ENCODE measurements around the gene AAK1.
"Not testable (repeated sequence)": the region's sequence is repeated elsewhere in the genome, so short reads cannot be mapped to it uniquely, and the experiment has no call there.

Gene AAK1

DNA sequence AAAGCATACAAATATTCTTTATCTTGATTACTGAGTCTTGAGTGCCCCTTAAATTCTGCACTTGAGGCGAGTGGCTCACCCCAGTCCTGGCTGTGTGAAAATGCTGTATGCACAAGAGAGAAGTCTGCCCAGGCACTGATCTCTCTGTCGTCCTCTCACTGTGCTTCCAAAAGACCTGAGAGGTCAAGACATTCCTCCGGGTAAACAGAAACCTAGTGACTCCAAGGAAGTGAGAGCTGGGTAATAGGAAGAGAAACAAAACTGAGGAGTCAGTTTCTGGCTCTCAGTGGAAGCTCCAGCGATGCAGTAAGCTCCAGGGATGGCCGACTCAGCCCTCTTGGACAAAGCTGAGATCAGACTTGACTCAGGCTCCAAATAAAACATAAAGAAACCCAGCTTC lies 70.9 kb downstream of the AAK1 start:
- DNase-seq (ENCODE audit: low read depth, low spot score), result no peak

DNA sequence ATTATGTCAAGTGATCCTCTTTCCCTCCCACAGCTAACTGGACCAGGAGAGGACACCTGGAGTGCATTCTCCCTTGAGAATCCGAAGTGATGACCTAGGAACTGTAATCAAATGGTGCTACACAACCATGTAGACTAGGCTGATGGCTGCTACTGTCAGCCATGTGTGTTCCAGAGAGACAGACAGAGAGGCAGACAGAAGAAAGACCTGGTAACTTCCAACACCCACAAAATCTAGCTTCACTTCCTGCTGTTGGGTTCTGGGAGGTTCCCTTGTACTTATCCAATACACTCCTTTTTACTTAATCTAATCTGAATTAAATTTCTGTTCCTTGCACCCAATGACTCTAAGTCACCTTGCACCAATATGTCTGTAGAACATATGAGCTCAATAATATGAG lies 72.3 kb downstream of the AAK1 start:
- DNase-seq (ENCODE audit: low read depth, low spot score), result no peak

- DNase-seq (ENCODE audit: low read depth, low spot score), result no peak
Measured at GRCh38 chr2:69570474-69570873, 73.1 kb downstream of the AAK1 start.

- no peak for DNase-seq (ENCODE audit: low read depth, low spot score)
Measured at GRCh38 chr2:69567909-69568300, 75.6 kb downstream of the AAK1 start.

DNA sequence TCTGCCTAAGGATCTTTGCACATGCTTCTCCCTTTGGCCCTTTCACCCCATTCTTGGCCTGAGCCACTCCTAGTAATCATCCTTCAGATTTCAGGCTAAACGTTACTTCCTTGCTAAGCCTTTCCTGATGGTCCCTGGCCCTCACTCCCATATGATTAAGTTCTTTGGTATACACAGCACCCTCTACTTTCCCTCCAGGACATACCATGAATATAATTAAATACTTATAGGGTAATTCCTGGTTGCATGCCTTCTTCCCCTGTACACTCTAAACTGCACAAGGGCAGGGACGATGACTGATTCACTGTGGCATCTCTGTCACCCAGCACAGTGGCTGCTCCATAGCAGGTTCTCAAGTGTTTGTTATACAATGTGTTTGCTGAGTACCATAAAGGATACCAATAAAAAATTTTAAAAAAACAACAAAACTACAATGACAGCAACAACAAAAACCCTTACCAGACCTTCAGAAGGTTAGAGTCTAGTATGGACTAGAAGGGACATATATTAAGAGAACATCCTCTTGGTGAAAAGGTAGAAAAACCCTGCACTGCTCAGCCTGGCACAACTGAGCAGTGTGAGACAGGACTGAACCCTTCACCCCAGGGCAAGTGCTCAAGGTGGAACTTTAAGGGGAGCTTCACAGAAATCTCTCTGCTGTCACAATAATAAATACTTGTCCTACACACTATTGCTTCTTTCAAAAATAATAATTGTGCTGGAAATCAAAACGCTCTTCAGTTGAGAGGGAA lies 76.2 kb downstream of the AAK1 start:
- DNase-seq (ENCODE audit: low read depth, low spot score), result no peak

DNA sequence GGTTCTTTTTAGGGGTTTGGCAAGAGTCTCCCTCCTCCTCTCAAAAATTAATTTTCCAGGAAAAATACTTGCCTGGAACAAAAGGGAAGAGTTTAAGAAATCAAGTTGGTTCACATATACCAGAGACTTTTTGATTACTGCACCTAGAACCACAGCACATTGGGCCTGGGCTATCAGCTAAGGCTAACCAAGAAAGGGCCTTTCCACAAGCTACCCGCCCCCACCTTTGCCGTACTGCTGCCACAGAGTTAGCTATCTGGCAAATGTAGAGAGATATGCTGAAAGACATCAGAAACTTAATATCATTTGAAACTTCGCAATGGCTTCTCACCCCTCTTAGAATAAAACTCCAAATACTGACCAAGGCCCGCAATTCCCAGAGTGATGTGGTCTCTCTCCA lies 76.9 kb downstream of the AAK1 start:
- no peak for DNase-seq (ENCODE audit: low read depth, low spot score)

GRCh38 chr2:69565431-69565839 lies 78.1 kb downstream of the AAK1 start:
- DNase-seq (ENCODE audit: low read depth, low spot score), result no peak

GRCh38 chr2:69564604-69565003 lies 78.9 kb downstream of the AAK1 start:
- DNase-seq (ENCODE audit: low read depth, low spot score), result no peak

DNA sequence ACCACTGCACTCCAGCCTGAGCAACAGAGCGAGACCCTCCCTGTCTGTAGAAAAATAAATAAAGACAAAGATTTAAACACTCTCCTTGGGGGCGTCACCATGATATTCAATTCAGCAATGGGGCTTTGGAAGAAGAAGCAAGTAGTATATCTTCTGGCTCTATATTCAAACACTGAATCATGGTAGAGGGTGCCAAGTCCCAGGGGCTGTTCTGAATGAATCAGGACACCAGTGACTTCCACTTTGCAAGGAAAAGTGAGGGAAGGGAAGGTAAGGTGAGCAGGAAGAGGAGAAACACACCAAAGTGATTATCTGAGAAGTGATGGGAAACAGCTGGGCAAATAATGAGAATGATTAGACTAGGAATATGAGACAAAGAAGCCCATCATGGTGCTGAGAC lies 80.5 kb downstream of the AAK1 start:
- no peak for DNase-seq (ENCODE audit: low read depth, low spot score)

- no peak for DNase-seq (ENCODE audit: low read depth, low spot score)
Measured at GRCh38 chr2:69561101-69561500, 82.4 kb downstream of the AAK1 start.

DNA sequence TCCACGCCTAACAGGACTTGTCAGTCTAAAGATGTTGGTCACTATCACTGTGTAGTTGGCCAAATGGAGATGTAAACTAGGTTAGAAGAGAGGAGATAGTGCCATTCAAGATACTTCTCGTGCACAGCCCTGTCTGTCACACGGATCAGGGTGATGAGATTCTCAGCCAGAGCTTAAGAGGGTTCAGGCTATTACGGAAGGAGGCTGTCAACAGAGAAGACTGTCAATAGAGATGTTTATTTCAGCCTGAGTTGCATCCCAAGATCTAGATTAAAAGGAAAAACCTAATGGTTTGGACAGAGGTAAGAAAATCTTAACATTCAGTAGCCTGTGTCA lies 83.4 kb downstream of the AAK1 start:
- DNase-seq (ENCODE audit: low read depth, low spot score), result no peak

GRCh38 chr2:69559442-69560146 lies 83.9 kb downstream of the AAK1 start:
- no peak for DNase-seq (ENCODE audit: low read depth, low spot score)

GRCh38 chr2:69556008-69556407 lies 87.5 kb downstream of the AAK1 start:
- no peak for DNase-seq (ENCODE audit: low read depth, low spot score)

GRCh38 chr2:69554981-69555380 lies 88.6 kb downstream of the AAK1 start:
- DNase-seq (ENCODE audit: low read depth, low spot score), result no peak

DNA sequence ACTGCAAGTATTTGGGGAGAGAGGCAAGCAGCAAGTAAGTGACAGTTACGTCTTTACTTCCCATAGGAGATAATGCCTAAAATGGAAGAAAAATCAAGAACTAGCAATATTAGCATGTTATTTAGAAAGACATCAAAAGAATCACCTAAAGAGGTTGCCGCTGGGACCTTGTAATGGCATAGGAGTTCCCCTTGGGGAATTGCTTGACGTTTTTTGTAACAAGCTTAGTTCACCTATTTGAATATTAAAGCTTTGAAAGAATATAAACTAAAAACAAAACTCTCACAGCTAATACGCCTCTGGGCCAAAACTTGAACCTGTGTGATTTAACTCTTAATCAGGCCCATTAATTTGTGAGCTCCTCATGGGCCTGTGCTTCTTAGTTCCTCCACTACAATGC lies 89.0 kb downstream of the AAK1 start:
- DNase-seq (ENCODE audit: low read depth, low spot score), result no peak

DNA sequence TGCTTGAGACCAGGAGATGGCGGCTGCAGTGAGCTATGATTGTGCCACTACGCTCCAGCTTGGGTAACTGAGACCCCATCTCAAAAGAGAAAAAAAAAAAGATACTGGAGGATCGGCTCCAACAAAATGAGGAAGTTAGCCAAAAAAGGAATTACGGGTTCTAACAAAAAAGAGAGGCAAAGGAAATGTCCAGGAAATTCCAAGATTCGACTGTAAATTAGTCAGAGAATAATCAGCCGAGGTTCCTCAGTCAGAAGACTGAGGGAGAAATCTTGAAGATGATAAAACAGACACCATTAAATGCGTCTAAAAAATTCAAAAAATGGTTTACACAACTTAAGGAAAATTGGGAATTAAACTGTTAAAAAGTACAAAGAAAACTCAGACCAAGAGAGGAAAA lies 89.5 kb downstream of the AAK1 start:
- DNase-seq (ENCODE audit: low read depth, low spot score), result no peak

- not testable (repeated sequence) for DNase-seq (ENCODE audit: low read depth, low spot score)
Measured at GRCh38 chr2:69550511-69550910, 93.0 kb downstream of the AAK1 start.

- DNase-seq (ENCODE audit: low read depth, low spot score), result no peak
Measured at GRCh38 chr2:69549421-69549820, 94.1 kb downstream of the AAK1 start.

DNA sequence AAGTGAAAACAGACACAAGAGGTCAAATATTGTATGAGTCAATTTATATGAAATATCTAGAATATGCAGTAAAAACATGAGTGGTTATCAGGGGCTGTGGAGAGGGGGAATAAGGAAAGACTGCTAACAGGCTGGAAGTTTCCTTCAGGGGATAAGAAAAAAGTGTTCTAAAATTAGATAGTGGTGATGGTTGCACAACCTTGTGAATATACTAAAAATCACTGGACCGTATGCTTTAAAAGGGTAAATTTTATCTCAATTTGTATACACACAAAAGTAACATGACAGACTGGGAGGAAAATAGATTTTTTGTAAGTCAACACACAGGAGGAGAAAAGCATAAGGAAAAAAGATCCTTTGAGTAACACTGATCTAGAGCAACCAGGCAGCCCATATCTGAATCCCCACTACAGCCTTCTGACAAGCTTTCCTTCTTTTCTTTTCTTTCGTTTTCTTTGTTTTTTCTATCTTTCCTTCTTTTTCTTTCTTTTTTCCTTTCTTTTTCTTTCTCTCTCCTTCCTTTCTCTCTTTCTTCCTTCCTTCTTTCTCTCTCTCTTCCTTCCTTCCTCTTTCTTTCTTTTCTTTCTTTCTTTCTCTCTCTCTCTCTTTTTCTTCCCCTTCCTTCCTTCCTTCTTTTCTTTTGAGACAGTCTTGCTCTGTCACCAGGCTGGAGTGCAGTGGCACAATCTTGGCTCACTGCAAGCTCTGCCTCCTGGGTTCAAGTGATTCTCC lies 95.4 kb downstream of the AAK1 start:
- DNase-seq (ENCODE audit: low read depth, low spot score), result no peak

DNA sequence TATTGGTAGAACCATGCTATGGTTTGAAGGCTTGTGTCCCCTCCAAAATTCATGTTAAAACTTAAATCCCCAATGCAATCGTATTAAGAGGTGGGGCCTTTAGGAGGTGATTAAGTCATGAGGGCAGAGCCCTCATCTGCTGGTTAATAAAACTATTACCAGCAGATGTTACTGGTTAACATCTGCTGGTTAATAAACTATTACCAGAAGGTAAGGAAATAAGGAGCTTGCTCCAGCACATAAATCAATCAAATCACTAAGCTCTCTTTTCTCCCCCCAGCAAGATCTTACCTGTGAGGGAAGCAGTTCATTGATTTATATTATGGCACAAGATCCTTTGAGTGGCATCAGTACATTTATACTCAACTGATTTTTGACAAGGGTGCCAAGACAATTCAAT lies 96.9 kb downstream of the AAK1 start:
- DNase-seq (ENCODE audit: low read depth, low spot score), result no peak

- no peak for DNase-seq (ENCODE audit: low read depth, low spot score)
Measured at GRCh38 chr2:69545477-69545932, 98.0 kb downstream of the AAK1 start.

DNA sequence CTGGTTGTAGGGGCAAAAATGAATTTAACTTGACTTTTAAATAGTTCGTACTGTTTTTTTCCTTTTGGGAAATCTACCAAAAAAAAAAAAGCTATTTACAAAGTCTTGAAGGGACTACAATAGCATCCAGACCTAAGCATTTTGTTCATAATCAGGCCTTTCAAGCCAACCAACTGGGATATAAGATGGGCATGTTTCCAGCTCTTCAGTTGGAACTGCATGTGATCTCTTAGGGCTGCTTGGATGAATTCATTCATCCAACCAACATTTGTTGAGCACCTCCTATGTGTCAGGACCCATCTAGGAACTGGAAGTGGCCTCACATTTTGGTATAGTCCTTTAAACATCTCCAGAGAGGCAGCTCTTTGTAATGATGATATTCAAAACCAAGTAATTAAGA lies 98.6 kb downstream of the AAK1 start:
- DNase-seq (ENCODE audit: low read depth, low spot score), result no peak

- no peak for DNase-seq (ENCODE audit: low read depth, low spot score)
Measured at GRCh38 chr2:69539549-69539908, 104.0 kb downstream of the AAK1 start.
